Tibial nerve (tissue), 3 donors: ENCODE measurements around the gene CDS2.

Experiments
- EP300 ChIP-seq, 2 donors: sonication (generic); formaldehyde crosslinking; IDR thresholded peaks; one replicate each; pipeline ENCODE4 v1.6.1; 2017; ENCODE audit warnings: antibody characterized with exemption in 2 of 2, mild to moderate bottlenecking in 1 of 2
- POLR2A ChIP-seq, 2 donors: fragments of 450-650 bp; IDR thresholded peaks; one replicate each; pipeline ENCODE4 v1.6.1; 2017; ENCODE audit warnings: antibody characterized with exemption in 2 of 2, mild to moderate bottlenecking in 2 of 2, moderate library complexity in 2 of 2

- no peak for TF ChIP-seq EP300 (IDR thresholded peaks at IDR 0.05)
- no peak for TF ChIP-seq POLR2A (IDR thresholded peaks at IDR 0.05)
Observed at GRCh38 chr20:5118220-5119142, 8.3 kb upstream of the CDS2 start.
